SK-N-SH treated with all-trans-retinoic acid at 6 μM for 48 hours (cell line): ENCODE results near the gene GLIS2.

Experiments used
- ATAC-seq: fragments of 200-7000 bp; cut with Tn5 transposase; 3 replicates; pipeline ENCODE4 v1.9.1; 2020; ENCODE audit warnings: mild to moderate bottlenecking, moderate library complexity
- ARNTL ChIP-seq: fragments of 450-650 bp; formaldehyde crosslinking; IDR thresholded peaks from 2 replicates; pipeline ENCODE4 v1.5.0; 2020; ENCODE audit warnings: low read depth, mild to moderate bottlenecking, moderate library complexity, borderline replicate concordance
- BACH2 ChIP-seq: fragments of 250-450 bp; sonication (Bioruptor Pico); IDR thresholded peaks from 2 replicates; pipeline ENCODE4 v1.9.0; 2021; ENCODE audit warnings: mild to moderate bottlenecking, borderline replicate concordance
- CSDC2 ChIP-seq: fragments of 250-450 bp; sonication (Bioruptor Pico); IDR thresholded peaks from 2 replicates; pipeline ENCODE4 v1.5.0; 2020; ENCODE audit warnings: mild to moderate bottlenecking, moderate library complexity
- CSRNP3 ChIP-seq: fragments of 250-450 bp; sonication (Bioruptor Pico); IDR thresholded peaks from 2 replicates; pipeline ENCODE4 v1.5.1; 2021; ENCODE audit warnings: mild to moderate bottlenecking, moderate library complexity
- ESRRG ChIP-seq: fragments of 250-450 bp; sonication (Bioruptor Pico); IDR thresholded peaks from 2 replicates; pipeline ENCODE4 v1.6.1; 2021; ENCODE audit warnings: mild to moderate bottlenecking
- OSR1 ChIP-seq: fragments of 250-450 bp; sonication (Bioruptor Pico); IDR thresholded peaks from 2 replicates; pipeline ENCODE4 v1.8.0; 2022; ENCODE audit warnings: moderate library complexity, mild to moderate bottlenecking, inconsistent platforms
- SNAI2 ChIP-seq: fragments of 250-450 bp; sonication (Bioruptor Pico); IDR thresholded peaks from 2 replicates; pipeline ENCODE4 v1.5.0; 2020; ENCODE audit warnings: mild to moderate bottlenecking, moderate library complexity
- TOX ChIP-seq: fragments of 250-450 bp; sonication (Bioruptor Pico); IDR thresholded peaks from 2 replicates; pipeline ENCODE4 v1.8.0; 2021; ENCODE audit warnings: mild to moderate bottlenecking, moderate library complexity, borderline replicate concordance
- TSHZ2 ChIP-seq: fragments of 250-450 bp; sonication (Bioruptor Pico); IDR thresholded peaks from 2 replicates; pipeline ENCODE4 v1.5.0; 2020; ENCODE audit warnings: mild to moderate bottlenecking, moderate library complexity
- ZC3H10 ChIP-seq: fragments of 250-450 bp; sonication (Bioruptor Pico); IDR thresholded peaks from 2 replicates; pipeline ENCODE4 v1.5.1; 2021; ENCODE audit warnings: mild to moderate bottlenecking, moderate library complexity
- ZFP3 ChIP-seq: fragments of 250-450 bp; sonication (Bioruptor Pico); IDR thresholded peaks from 2 replicates; pipeline ENCODE4 v1.5.0; 2020; ENCODE audit warnings: mild to moderate bottlenecking, moderate library complexity
- ZFP30 ChIP-seq: fragments of 450-650 bp; formaldehyde crosslinking; IDR thresholded peaks from 2 replicates; pipeline ENCODE4 v1.5.0; 2022; ENCODE audit warnings: mild to moderate bottlenecking, moderate library complexity
- ZNF70 ChIP-seq: fragments of 450-650 bp; formaldehyde crosslinking; IDR thresholded peaks from 2 replicates; pipeline ENCODE4 v1.5.0; 2020; ENCODE audit warnings: mild to moderate bottlenecking, moderate library complexity
- ZNF8 ChIP-seq: fragments of 450-650 bp; formaldehyde crosslinking; IDR thresholded peaks from 2 replicates; pipeline ENCODE4 v1.5.0; 2020; ENCODE audit warnings: mild to moderate bottlenecking, moderate library complexity
- TF ChIP-seq, protein P1 (sequence below): fragments of 250-450 bp; sonication (Bioruptor Pico); IDR thresholded peaks from 2 replicates; pipeline ENCODE4 v1.8.0; 2020; ENCODE audit warnings: mild to moderate bottlenecking, moderate library complexity, borderline replicate concordance
- TF ChIP-seq, protein P2 (sequence below): fragments of 250-450 bp; sonication (Bioruptor Pico); IDR thresholded peaks from 2 replicates; pipeline ENCODE4 v1.8.0; 2021; ENCODE audit warnings: low read depth, mild to moderate bottlenecking, moderate library complexity, borderline replicate concordance

Gene GLIS2

GRCh38 chr16:4270091-4270490, 45.8 kb upstream of the GLIS2 start (continued):
- no peak for TF ChIP-seq SNAI2 (CRISPR knock-in tag)
- TF ChIP-seq, protein P1, sequence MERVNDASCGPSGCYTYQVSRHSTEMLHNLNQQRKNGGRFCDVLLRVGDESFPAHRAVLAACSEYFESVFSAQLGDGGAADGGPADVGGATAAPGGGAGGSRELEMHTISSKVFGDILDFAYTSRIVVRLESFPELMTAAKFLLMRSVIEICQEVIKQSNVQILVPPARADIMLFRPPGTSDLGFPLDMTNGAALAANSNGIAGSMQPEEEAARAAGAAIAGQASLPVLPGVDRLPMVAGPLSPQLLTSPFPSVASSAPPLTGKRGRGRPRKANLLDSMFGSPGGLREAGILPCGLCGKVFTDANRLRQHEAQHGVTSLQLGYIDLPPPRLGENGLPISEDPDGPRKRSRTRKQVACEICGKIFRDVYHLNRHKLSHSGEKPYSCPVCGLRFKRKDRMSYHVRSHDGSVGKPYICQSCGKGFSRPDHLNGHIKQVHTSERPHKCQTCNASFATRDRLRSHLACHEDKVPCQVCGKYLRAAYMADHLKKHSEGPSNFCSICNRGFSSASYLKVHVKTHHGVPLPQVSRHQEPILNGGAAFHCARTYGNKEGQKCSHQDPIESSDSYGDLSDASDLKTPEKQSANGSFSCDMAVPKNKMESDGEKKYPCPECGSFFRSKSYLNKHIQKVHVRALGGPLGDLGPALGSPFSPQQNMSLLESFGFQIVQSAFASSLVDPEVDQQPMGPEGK (CRISPR knock-in tag): no peak
- TF ChIP-seq, all 23 proteins: peak for 0

DNA sequence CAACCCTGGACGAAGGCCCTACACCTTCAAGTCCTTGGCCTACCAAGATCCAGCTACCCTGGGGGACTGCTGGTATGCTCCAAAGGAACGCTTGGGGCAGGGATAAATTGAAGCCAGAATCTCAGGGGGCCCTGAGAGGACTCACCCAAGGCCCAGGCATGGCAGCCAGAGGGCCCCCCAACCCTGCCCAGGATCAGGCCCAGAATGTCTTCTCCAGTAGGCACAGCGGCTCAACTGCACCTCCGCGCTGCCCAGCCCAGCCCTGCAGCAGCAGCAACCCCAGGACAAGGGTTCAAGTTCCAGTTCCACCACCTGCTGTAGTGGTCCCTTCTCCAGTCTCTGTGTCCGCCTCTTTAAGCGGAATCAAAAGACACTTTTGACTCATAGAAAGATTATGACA, 45.3 kb upstream of the GLIS2 start:
- TF ChIP-seq ZNF70 (CRISPR knock-in tag): no peak
- no peak for TF ChIP-seq OSR1 (CRISPR knock-in tag)
- TF ChIP-seq, protein P2, sequence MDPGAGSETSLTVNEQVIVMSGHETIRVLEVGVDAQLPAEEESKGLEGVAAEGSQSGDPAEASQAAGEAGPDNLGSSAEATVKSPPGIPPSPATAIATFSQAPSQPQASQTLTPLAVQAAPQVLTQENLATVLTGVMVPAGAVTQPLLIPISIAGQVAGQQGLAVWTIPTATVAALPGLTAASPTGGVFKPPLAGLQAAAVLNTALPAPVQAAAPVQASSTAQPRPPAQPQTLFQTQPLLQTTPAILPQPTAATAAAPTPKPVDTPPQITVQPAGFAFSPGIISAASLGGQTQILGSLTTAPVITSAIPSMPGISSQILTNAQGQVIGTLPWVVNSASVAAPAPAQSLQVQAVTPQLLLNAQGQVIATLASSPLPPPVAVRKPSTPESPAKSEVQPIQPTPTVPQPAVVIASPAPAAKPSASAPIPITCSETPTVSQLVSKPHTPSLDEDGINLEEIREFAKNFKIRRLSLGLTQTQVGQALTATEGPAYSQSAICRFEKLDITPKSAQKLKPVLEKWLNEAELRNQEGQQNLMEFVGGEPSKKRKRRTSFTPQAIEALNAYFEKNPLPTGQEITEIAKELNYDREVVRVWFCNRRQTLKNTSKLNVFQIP (CRISPR knock-in tag): no peak
- TF ChIP-seq CSRNP3 (CRISPR knock-in tag): no peak
- TF ChIP-seq ZFP3 (CRISPR knock-in tag): no peak
- no peak for ATAC-seq

DNA sequence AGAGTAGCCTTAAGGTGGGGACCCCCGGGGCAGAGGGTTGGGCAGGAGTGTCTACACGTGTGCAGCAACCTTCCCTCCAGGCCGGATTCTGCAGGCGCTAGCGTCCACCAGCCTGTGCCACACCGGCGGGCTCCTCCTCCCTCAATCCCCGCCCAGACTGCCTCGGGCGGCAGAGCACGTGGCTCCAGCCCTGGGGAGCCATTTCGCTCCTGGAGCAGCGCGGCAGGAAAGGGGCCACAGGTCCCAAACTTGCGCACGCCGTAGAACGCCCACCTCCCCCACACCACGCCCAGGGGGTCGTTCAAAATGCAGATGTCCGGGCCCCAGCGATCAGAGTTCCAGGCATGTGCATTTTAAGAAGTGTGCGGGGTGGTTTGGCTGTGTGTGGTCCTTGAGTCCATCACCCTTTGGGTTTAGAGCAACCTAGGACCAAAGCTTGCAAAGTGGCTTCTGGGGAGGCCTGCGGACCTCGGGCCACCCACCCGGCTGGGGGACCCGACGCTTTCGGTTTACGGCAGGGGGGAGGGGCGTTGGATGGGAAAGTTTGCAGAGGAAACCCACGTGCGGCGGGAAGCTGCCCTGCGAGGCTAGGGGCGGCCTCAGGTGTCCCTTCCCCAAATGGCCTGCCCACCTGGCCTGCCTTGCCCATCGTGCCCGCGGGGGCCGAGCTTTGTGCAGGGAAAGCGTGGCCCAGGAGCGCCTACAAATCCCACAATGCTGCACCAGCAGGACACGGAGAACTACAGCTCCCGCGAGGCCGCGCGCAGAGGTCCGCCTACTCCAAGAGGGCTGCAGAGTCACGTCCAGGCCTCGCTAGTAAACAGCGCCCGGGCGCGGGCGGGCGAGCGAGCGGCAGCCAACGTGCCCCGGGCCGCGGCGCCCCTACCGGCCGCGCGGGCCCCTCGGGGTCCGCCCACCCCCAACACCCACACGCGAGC, 44.4 kb upstream of the GLIS2 start:
- peak; percentile 90 for ATAC-seq

GRCh38 chr16:4272114-4272956, 43.5 kb upstream of the GLIS2 start:
- peak; percentile 7; the same call in 1 of the 3 replicates for ATAC-seq
- no peak for TF ChIP-seq ESRRG
- no peak for TF ChIP-seq ZFP30 (CRISPR knock-in tag)
- no peak for TF ChIP-seq ZC3H10 (CRISPR knock-in tag)
- TF ChIP-seq ZNF8 (CRISPR knock-in tag): no peak

More for the DNA sequence above, 44.4 kb upstream of the GLIS2 start:
- peak; percentile 65; the same call in 1 of the 2 replicates for TF ChIP-seq ARNTL
- TF ChIP-seq CSDC2 (CRISPR knock-in tag): no peak
- peak; percentile 42; the same call in 1 of the 2 replicates for TF ChIP-seq TSHZ2 (CRISPR knock-in tag)
- TF ChIP-seq, all 23 proteins: peak for 2

DNA sequence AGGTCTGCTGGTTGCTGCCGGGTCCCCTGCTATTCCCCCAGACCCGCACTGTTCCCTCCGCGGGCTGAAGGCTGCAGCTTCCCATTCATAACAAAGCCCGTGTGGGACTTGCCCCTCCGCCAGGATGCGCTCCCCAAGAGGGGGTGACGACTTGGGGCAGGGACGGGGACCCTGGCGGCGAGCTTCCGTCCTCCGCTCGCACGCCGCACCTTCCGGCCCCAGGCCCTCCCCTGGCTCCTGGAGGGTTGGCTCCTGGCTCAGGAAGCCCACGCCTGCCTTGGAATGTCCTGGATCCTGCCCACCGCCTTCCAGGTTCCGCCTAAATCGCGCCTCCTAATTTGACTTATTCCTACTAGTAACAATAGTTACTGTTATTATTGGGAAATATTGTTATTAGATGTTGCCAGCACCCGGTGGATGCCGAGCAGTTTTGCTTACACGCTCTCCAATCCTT, 42.0 kb upstream of the GLIS2 start:
- TF ChIP-seq BACH2 (CRISPR knock-in tag) (no peak), TSHZ2 (CRISPR knock-in tag) (no peak), ZFP3 (CRISPR knock-in tag) (0 out of 2 replicates have a peak, but pooled peaks have one; percentile 62), ZFP30 (CRISPR knock-in tag) (no peak), TOX (CRISPR knock-in tag) (no peak), ZNF8 (CRISPR knock-in tag) (no peak), ZC3H10 (CRISPR knock-in tag) (no peak)
- peak; percentile 30 for ATAC-seq
